Vein endothelial cell (primary cell): ENCODE results near the gene MT1M. TPM values are rescaled to one million over a fixed set of nuclear protein-coding genes. Genes with fewer than 3 reads are reported as not detected.

Source experiments
- total RNA-seq: library from RNA; depleted of rRNA; stranded (reverse); fragments of >200 nt; gene quantifications from 2 replicates; pipeline ENCODE4 v1.2.3, GENCODE V29; 2012

Gene MT1M
- total RNA-seq: 0.65 and 2.4 TPM in 2 replicates

GRCh38 chr16:56632156-56632847 lies at the start of gene MT1M:
Gene MT1M (plus strand): TSS chr16:56632659. CDS start chr16:56632732, 73 bp downstream.

DNA sequence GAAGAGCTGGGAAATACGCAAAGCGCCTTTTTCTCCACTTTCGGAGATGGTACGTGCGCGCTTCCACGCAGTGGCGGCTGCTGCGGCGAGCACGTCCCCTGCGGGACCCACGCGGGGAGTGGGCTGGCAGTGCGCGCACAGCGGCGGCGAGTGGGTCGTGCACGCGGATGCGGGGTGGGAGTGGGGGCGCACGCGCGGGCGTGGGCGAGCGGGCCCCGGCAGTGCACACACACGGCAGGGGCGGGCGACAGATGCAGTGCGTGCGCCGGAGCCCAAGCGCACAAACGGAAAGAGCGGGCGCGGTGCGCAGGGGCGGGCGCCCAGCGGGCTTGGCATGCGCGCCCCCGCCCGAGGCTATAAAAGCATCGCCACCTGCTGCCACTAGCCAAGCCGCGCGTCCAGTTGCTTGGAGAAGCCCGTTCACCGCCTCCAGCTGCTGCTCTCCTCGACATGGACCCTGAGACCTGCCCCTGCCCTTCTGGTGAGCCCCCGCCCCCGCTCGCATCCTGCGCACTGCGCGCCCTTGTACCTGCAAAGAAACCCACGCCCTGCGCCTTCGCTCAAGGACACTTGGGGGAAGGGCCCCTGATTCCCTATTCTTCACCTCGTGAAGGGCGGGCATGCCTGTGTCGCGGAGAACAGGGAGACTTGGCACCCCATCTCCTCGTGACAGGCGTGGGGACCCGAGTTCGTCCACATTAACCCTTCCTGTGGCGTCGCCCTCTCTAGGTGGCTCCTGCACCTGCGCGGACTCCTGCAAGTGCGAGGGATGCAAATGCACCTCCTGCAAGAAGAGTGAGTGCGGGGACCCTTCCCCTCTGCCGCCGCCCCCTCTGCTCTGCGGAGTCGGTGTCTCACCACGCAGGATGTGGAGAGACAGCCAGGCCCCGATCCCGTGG lies 43.1 kb upstream of the MT1M start, which contains the start of gene MT3:
TSS of gene MT3 (plus strand) at position 388 of the 899 bp plus-strand sequence. CDS start at position 451, 63 bp downstream.

GRCh38 chr16:56608043-56608875 lies 24.2 kb upstream of the MT1M start, which contains the start of gene MT2A:
Gene MT2A (plus strand): TSS chr16:56608584. CDS start chr16:56608656, 72 bp downstream.

GRCh38 chr16:56625140-56625942 lies 7.1 kb upstream of the MT1M start, which contains the start of gene MT1E:
Gene MT1E (plus strand): TSS chr16:56625781. CDS start chr16:56625852, 71 bp downstream.

DNA sequence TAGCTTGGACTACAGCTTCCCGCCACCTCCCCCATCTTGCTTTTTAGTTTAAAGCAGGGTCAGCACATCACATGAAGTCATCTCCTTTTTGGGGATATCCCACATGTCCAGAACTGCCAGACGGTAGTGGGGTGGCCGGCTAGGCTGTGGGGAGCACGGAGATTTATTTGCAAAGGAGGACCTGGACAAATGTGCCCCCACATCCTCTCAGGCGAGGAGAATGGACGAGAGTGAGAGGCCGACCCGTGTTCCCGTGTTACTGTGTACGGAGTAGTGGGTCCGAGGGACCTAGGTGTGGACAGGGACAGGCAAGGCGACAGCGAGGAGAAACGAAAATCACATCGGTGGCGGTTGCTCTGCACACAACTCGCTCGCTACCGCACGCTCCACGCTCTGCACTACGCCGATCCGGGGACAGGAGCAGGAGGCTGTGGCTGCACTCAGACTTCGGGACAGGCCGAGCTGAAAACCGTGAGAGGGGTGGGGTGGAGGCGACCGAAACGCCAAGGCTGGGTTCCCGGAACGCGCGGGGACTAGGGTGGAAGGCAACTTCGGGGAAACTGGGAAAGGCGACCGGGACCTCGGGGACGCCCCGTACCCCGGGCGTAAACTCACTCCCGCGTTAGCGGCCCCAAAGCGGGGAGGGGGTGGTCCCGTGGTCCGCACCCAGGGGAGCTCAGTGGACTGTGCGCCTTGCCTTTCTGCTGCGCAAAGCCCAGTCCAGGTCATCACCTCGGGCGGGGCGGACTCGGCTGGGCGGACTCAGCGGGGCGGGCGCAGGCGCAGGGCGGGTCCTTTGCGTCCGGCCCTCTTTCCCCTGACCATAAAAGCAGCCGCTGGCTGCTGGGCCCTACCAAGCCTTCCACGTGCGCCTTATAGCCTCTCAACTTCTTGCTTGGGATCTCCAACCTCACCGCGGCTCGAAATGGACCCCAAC lies 5.6 kb downstream of the MT1M start, which contains the start of gene MT1A:
TSS of gene MT1A (plus strand) at position 853 of the 937 bp plus-strand sequence. CDS start at position 926, 73 bp downstream.

GRCh38 chr16:56651586-56651985 lies 19.1 kb downstream of the MT1M start, which contains the start of gene MT1B:
Gene MT1B (plus strand): TSS chr16:56651886. CDS start chr16:56651954, 68 bp downstream.

GRCh38 chr16:56657555-56658326 lies 25.3 kb downstream of the MT1M start, which contains the start of gene MT1F:
Gene MT1F (plus strand): TSS chr16:56657959. CDS start chr16:56658059, 100 bp downstream.

GRCh38 chr16:56667581-56668571 lies 35.4 kb downstream of the MT1M start, which contains the start of gene MT1G:
Gene MT1G (minus strand): TSS chr16:56668065. CDS start chr16:56667993, 72 bp downstream.

GRCh38 chr16:56669005-56669839 lies 36.8 kb downstream of the MT1M start, which contains the start of gene MT1H:
Gene MT1H (plus strand): TSS chr16:56669814. CDS start chr16:56669885, 71 bp downstream.

GRCh38 chr16:56681939-56682702 lies 49.7 kb downstream of the MT1M start, which contains the start of gene MT1X:
Gene MT1X (plus strand): TSS chr16:56682470. CDS start chr16:56682541, 71 bp downstream.

Other genes with a start within 250 kb of the MT1M start
- 178 and 229 TPM in 2 replicates for gene AMFR, start 207.1 kb upstream of the MT1M start, total RNA-seq
- 78.7 and 122 TPM in 2 replicates for gene NUDT21, start 181.3 kb upstream of the MT1M start, total RNA-seq
- gene OGFOD1, start 181.1 kb upstream of the MT1M start, total RNA-seq: 63.7 and 103 TPM in 2 replicates
- gene BBS2, start 112.6 kb upstream of the MT1M start, total RNA-seq: 35.3 and 38.2 TPM in 2 replicates
- gene MT4, start 67.6 kb upstream of the MT1M start, total RNA-seq: not detected in 2 replicates
- gene MT3, start 43.1 kb upstream of the MT1M start, total RNA-seq: not detected in 2 replicates
- 94.5 and 126 TPM in 2 replicates for gene MT2A, start 24.1 kb upstream of the MT1M start, total RNA-seq
- gene MT1E, start 6.9 kb upstream of the MT1M start, total RNA-seq: 95.0 and 97.3 TPM in 2 replicates
- 1.7 and 5.6 TPM in 2 replicates for gene MT1A, start 6.0 kb downstream of the MT1M start, total RNA-seq
- gene MT1B, start 19.2 kb downstream of the MT1M start, total RNA-seq: not detected in 2 replicates
- 0.33 and 0.38 TPM in 2 replicates for gene MT1F, start 25.3 kb downstream of the MT1M start, total RNA-seq
- 1.2 TPM in 1 of 2 replicates, not detected in the other for gene MT1G, start 35.4 kb downstream of the MT1M start, total RNA-seq
- not detected in 2 replicates for gene MT1H, start 37.2 kb downstream of the MT1M start, total RNA-seq
- 32.8 and 33.0 TPM in 2 replicates for gene MT1X, start 49.8 kb downstream of the MT1M start, total RNA-seq
- 68.3 and 88.9 TPM in 2 replicates for gene NUP93, start 97.5 kb downstream of the MT1M start, total RNA-seq
- gene SLC12A3, start 232.5 kb downstream of the MT1M start, total RNA-seq: not detected in 2 replicates